Erythroblast (primary cell): ENCODE data around the gene FAM83C.

Experiments used
- GATA1 ChIP-seq: IDR thresholded peaks from 2 replicates; pipeline ENCODE4 v1.6.1; 2011; ENCODE audit warnings: low read depth, mild to moderate bottlenecking, control low read depth, low read length, moderate library complexity
- POLR2A ChIP-seq: IDR thresholded peaks from 2 replicates; pipeline ENCODE4 v1.6.1; 2011; ENCODE audit warnings: mild to moderate bottlenecking, low read length

DNA sequence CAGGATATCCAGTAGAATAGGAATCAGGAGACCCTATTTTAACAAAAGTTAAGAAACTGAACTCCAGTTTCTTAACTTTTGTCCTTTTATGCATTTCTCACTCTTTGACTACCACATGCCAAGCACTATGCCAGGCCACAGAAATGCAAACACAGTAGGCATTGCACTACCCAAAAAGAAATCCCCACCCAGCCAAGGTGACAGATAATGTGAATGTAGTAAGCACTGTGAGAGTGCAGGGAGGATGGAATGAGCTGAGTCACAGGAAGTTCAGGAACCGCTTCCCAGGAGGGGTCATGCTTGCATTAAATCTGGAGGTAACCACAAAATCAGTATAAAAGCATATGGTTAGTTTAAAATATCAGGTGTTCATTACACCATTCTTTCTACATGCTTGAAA, 20.1 kb upstream of the FAM83C start:
- TF ChIP-seq POLR2A, result no peak
- no peak for TF ChIP-seq GATA1
